Body of pancreas (tissue), 4 donors: ENCODE measurements around the gene CACNA1C. TPM values are rescaled to one million over a fixed set of nuclear protein-coding genes. Genes with fewer than 3 reads are reported as not detected.

Experiments used
- ATAC-seq: fragments of 150-250 bp; one replicate; pipeline ENCODE4 v1.9.1; 2016
- DNase-seq, 4 donors: peaks; one replicate each; pipeline ENCODE4 v3.0.0-alpha.2; 2019
- H3K27ac ChIP-seq, 4 donors: fragments of 200-600 bp; sonication (generic); 1 replicate in 3 of 4; 2 replicates in 1 of 4; pipeline versions ENCODE4 v1.5.1 to v1.6.1; 2016 to 2019; ENCODE audit warnings: mild to moderate bottlenecking in 1 of 4, mixed read lengths in 1 of 4, moderate library complexity in 1 of 4
- H3K27me3 ChIP-seq, 2 donors: fragments of 200-600 bp; sonication (generic); one replicate each; pipeline ENCODE4 v1.6.0; 2016; ENCODE audit warnings: mild to moderate bottlenecking in 1 of 2
- H3K36me3 ChIP-seq, 2 donors: fragments of 200-600 bp; sonication (generic); replicated peaks in 1 of 2; 2 replicates each; pipeline ENCODE4 v1.5.1; 2016; ENCODE audit warnings: low read depth in 2 of 2; ENCODE audit not compliant: insufficient read depth in 1 of 2
- H3K4me1 ChIP-seq: fragments of 200-600 bp; sonication (generic); one replicate; pipeline ENCODE4 v1.6.0; 2016
- H3K4me3 ChIP-seq, 2 donors: fragments of 200-600 bp; sonication (generic); 1 replicate in 1 of 2; 2 replicates in 1 of 2; pipeline ENCODE4 v1.5.1; 2016 to 2019
- H3K9me3 ChIP-seq, 3 donors: fragments of 200-600 bp; sonication (generic); 1 replicate in 2 of 3; 2 replicates in 1 of 3; pipeline ENCODE4 v1.5.1; 2016
- CTCF ChIP-seq, 7 experiments: fragments of 450-650 bp in 4 of 7; fragments of 200-600 bp in 3 of 7; sonication (generic) in 3 of 7; IDR thresholded peaks; one replicate each; pipeline ENCODE4 v1.5.1; 2016 to 2019; ENCODE audit warnings: antibody characterized with exemption in 7 of 7
- POLR2A ChIP-seq, 3 donors: fragments of 450-650 bp; IDR thresholded peaks; one replicate each; pipeline ENCODE4 v1.6.1; 2016; ENCODE audit warnings: antibody characterized with exemption in 3 of 3, mild to moderate bottlenecking in 2 of 3
- WGBS, 2 donors: methylation state at CpG; one replicate each; pipeline ENCODE4 v1.1.5; 2017; 5-methylcytosine and 5-hydroxymethylcytosine counted together
- intact Hi-C: fragments of 100-400 bp; cut with DNase I; formaldehyde crosslinking; loops from one replicate; pipeline ENCODE4 v1.15.1; 2023
- total RNA-seq, 2 donors: library from RNA; depleted of rRNA; stranded (reverse); fragments of >200 nt; gene quantifications; one replicate each; pipeline ENCODE4 v1.1.0, GENCODE V29; 2016

CACNA1C gene
- total RNA-seq, 2 donors from 2014 or later: 2.3 to 4.4 TPM

- H3K27me3 ChIP-seq: no peaks in the 10 kb centered on the region
- H3K4me3 ChIP-seq: no peak overlapping the region
- H3K4me1 ChIP-seq: no peaks in the 10 kb centered on the region
- ATAC-seq: no peak
- TF ChIP-seq CTCF (IDR thresholded peaks at IDR 0.05) (no peak), POLR2A (IDR thresholded peaks at IDR 0.05) (no peak)
- no peak overlapping the region for H3K27ac ChIP-seq
- no peak for DNase-seq
- WGBS, 2 donors: 29 to 40% methylated on average over 6 to 10 of the region's 10 CpGs
- intact Hi-C loops: no loop called here
- H3K36me3 ChIP-seq: no peaks in the 10 kb centered on the region
- H3K9me3 ChIP-seq: no peaks in the 10 kb centered on the region
These were observed 446.2 kb downstream of the CACNA1C start for GRCh38 chr12:2498964-2499500.

- WGBS, 2 donors: 54 to 60% methylated on average over 13 to 14 of the region's 14 CpGs
- no peak for TF ChIP-seq CTCF (IDR thresholded peaks at IDR 0.05)
- TF ChIP-seq POLR2A (IDR thresholded peaks at IDR 0.05): no peak
These were observed 448.8 kb downstream of the CACNA1C start for GRCh38 chr12:2501464-2502191.

GRCh38 chr12:2503036-2503435 lies 450.2 kb downstream of the CACNA1C start:
- no peak for DNase-seq
- intact Hi-C loops: no loop called here
- ATAC-seq: no peak
- H3K27ac ChIP-seq: no peak overlapping the region
- no peaks in the 10 kb centered on the region for H3K36me3 ChIP-seq
- H3K4me1 ChIP-seq: no peaks in the 10 kb centered on the region
- no peaks in the 10 kb centered on the region for H3K9me3 ChIP-seq
- TF ChIP-seq CTCF (IDR thresholded peaks at IDR 0.05): no peak
- no peak for TF ChIP-seq POLR2A (IDR thresholded peaks at IDR 0.05)
- H3K27me3 ChIP-seq: no peaks in the 10 kb centered on the region
- H3K4me3 ChIP-seq: no peak overlapping the region
- 65 to 67% methylated on average over 4 to 5 of the region's 5 CpGs for WGBS, 2 donors

More at GRCh38 chr12:2501464-2502191, 448.8 kb downstream of the CACNA1C start:
- no peak for ATAC-seq
- Histone ChIP-seq H3K9me3 (no peaks in the 10 kb centered on the region), H3K27me3 (no peaks in the 10 kb centered on the region), H3K4me3 (no peak overlapping the region), H3K27ac (no peak overlapping the region), H3K4me1 (no peaks in the 10 kb centered on the region), H3K36me3 (no peaks in the 10 kb centered on the region)
- intact Hi-C loops: no loop called here
- DNase-seq: no peak

- no peaks in the 10 kb centered on the region for H3K36me3 ChIP-seq
- H3K4me3 ChIP-seq: no peak overlapping the region
- ATAC-seq (no peak), DNase-seq (no peak)
- no peaks in the 10 kb centered on the region for H3K27me3 ChIP-seq
- intact Hi-C loops: no loop called here
- H3K27ac ChIP-seq: no peak overlapping the region
- no peaks in the 10 kb centered on the region for H3K4me1 ChIP-seq
- no peak for TF ChIP-seq POLR2A (IDR thresholded peaks at IDR 0.05)
- no peak for TF ChIP-seq CTCF (IDR thresholded peaks at IDR 0.05)
- no peaks in the 10 kb centered on the region for H3K9me3 ChIP-seq
- 23 to 34% methylated on average over 5 to 7 of the region's 7 CpGs for WGBS, 2 donors
These were observed 451.0 kb downstream of the CACNA1C start for GRCh38 chr12:2503762-2504161.

GRCh38 chr12:2504577-2504976 lies 451.8 kb downstream of the CACNA1C start:
- intact Hi-C loops: no loop called here
- WGBS, 2 donors: 83 to 88% methylated on average over 14 to 15 of the region's 15 CpGs
- H3K4me1 ChIP-seq: no peaks in the 10 kb centered on the region
- H3K27ac ChIP-seq: no peak overlapping the region
- H3K36me3 ChIP-seq: no peaks in the 10 kb centered on the region
- H3K27me3 ChIP-seq: no peaks in the 10 kb centered on the region
- TF ChIP-seq POLR2A (IDR thresholded peaks at IDR 0.05): no peak
- no peak for TF ChIP-seq CTCF (IDR thresholded peaks at IDR 0.05)
- DNase-seq (no peak), ATAC-seq (no peak)
- H3K4me3 ChIP-seq: no peak overlapping the region
- no peaks in the 10 kb centered on the region for H3K9me3 ChIP-seq
